HG03521 (cell line): Measurements from ENCODE around the gene IQSEC1.

ENCODE experiments used
- ATAC-seq: cut with Tn5 transposase; IDR thresholded peaks from one replicate; pipeline ENCODE4 v1.9.1; 2021; ENCODE audit warnings: mild to moderate bottlenecking, moderate library complexity; ENCODE audit not compliant: unreplicated experiment

Gene IQSEC1

DNA sequence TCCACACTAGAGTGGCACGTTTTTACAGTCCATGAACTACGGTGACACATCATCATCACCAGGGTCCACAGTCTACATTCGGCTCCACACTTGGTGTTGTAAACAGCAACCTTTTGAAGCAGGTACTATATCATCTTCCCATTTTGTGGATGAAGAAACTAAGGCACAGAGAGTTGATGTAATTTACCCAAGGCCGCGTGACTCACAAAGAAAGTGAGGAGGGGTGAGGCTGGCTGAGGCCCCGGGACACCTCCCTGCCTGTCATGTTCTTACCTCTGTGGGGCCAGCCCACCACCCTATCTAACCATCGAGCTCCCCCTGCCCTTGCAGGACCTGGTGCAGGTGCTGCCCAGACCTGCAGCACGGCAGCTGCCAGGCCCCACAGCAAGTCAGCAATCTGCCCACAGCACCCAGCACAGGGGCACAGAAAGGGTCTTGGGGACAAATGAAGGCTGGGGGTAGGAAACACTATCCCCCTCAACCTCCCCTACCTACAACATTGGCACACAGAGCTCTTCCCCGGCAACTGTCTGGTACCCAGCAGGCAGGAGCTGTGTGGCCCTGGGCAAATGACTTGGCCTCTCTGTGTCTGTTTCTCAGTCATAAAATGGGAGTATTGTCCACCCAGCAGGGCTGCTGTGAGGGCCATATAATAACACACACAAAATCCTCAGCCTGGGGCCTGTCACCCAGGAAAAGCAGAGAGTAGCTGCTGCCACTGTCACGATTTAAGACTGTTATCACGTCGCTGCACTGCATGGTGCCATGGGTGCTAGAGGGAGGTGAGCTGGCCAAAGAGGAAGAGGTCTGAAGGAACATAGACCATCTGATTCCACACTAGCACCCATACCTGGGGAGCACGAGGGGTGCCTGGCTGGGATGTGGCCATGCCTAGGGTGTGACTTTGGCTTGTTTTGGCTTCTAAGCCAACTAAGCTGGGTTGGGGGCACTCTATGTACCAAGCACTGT is 115.1 kb downstream of the IQSEC1 start:
- ATAC-seq = no peak

DNA sequence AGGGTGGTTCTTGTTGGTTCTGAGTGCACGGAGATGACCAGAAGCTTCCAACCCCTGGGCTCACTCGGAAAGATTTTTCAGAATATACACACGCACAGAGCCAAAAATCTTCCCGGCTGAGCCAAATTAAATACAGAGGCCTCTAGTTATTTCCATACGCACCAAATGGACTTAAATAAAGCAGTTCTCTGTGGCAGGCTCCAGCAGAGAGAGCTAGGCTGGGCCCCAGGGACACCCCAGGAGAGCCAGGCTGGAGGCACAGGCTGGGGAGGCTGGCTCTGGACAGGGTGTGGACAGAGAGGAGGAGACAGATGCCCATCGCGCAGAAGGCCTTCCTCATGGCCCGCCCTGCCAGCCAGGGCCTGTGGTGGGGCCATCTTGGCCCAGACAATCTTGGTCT is 115.9 kb downstream of the IQSEC1 start:
- no peak for ATAC-seq

DNA sequence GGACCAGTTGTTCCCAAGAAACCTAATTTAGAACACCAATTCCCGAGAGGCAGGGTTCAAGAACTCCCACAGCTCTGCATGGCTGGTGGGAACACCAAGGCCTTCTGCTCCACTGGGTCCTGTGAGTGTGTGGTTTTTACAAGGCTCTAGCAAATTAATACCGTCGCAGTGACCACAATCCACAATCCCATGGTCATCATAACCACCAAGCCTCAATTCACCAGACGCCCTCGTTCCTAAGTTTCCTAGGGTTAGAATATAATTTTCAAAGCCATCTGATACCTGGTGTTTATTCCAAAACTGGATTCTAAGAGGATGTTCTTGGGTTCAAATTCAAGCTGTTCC is 116.9 kb downstream of the IQSEC1 start:
- no peak for ATAC-seq

DNA sequence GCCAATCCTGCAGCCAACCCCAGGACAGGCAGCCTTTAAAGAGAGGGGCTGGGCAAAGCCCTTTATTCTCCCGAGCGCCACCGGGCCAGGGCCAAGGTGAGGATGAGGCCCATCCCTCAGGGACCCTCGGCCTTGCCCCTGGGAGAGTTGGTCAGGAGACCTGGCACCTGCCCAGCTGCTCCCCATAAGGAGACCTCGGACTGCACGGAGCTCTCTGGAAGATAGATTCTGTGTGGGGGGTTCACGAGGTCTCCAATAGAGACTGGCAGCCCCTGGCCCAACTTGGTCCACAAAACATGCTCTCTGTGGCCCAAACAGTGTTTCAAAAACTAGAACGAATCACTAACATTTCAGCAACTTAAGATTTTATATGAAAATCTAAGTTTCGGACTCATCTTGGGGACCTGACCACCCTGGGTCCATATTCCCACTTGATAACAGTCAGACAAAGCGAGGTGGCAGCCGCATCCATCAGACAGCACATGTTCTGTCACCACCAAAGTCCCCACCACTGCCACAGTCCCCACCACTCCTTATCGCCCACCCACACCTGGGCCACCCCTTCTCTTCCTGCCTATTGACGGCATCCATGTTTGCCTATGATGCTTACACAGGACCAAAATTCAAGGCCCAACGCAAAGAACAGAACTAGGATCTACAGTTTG is 117.4 kb downstream of the IQSEC1 start:
- no peak for ATAC-seq

DNA sequence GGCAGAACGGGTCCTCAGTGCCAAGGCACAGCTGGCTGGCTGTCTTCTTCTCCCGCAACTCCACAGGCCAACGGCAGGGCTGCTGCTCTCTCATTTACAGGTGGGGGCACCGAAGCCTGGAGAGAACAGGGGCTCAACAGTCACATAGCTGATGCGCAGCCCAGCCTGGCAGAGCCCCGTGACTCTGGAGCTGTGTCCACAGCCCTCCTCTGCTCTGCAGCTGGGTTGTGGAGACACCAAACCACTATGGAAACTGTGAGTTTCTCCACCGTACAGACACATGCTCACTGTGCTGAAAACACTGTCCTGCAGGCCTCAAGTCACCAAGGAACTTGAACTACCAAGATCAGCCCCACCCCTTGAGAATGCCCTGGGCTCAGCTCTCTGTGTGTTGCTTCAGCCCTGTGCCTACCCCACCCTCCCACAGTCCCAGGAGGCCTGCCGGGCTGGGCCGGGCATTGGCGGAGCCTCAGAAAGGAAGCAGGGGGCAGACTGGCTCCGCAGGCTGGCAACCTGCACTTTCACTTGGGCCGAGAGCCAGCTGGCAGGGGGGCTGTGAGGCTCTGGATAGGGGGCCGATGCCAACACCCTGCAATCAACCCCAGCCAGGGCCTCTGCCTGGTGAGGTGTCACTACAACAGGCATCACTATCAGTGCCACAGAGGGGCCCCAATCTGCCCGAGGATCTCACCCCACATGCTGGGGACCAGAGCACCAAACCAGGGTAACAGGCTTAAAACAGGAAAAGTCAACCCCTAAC is 118.2 kb downstream of the IQSEC1 start:
- ATAC-seq = no peak

DNA sequence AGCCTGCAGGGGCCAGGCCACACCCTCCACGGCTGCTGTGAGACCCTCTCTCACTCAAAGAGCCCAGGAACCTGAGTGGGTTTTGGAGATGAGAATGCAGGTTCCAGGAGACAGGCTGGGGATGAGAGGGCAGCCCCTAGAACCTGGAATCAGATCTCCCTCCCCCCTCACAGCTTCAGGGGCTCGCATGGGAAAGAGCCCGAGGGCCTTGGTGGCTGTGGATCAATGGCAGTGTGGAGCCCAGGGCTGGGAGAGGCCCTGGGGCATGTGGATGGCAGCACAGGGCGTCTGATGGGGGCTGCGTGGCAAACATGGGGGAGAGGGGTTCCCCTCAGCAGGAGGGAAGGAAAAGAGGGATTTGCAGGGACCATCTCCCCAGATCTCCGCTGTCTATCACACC is 119.0 kb downstream of the IQSEC1 start:
- no peak for ATAC-seq

DNA sequence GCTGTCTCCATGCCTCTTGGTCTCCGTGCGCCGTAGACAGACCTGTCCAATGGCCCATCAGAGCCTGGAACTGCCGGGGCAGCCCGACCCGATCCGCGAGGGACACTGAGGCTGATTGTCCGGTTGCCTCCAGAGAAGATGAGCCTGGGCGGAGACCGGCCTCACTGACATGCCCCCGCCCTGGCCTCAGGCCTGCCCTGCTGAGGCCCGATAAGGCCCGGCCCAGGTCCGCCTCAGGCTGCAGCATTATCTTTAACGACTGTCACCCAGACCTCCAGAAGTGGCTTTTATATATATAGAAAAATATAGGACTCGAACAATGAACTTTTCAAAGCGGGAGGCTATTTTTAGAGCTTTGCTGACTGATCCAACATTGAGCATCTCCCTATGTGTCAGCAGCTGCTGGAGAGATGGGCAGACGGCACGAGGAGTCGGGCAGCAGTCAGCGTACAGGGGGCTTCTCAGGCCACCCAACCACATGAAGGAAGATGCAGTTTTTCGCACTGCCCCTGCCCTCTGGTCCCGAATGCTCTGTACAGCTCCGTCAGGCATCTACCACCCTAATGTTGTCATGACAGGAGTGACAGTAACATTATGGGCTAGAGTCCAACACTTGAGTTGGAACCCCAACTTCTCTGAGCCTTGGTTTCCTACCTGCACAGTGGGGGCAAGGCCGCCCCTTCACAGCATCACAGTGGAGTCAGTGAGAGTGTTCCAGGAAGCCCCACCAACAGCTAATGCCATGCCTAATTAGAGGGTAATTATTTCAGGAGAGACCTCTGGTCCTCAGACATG is 119.8 kb downstream of the IQSEC1 start:
- no peak for ATAC-seq

DNA sequence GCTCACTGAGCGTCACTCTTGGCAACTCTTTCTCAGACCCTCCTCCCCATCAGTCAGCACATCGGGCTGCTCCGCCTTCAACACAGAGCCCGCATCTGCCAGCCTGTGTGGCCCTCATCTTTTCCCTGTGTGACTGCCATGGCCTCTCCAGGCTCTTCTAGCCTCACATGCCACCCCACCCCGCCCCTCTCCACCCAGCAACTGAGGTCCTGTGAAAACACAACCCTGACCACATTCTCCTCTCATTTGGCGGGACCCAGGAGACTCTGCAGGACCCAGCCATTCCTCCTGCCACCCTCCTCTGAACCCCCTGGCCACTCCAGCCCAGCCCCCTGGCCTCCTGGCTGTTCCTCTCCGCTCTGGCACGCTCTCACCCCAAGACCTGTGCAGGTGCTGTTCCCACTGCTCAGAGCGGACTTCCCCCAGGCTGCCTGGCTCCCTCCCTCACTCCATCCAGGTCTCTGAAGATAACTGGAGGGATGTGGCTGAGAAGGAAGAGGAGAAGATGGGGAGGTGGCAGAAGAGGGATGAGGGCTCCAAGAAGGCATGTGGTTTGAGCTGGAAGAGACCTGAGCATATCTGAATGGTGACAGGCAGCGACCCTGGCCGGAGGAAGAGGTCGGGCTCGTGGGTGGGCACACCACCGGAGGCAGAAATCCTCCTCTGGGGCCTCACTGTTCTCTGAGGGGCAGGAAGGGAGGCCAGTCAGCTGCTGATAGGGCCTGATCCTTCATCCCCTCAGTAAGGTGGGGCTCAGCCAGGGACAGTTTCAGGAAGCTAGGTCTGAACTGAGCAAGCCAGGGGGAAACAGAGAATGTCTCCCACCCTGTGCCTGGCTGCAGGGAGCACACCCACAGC is 120.7 kb downstream of the IQSEC1 start:
- no peak for ATAC-seq

DNA sequence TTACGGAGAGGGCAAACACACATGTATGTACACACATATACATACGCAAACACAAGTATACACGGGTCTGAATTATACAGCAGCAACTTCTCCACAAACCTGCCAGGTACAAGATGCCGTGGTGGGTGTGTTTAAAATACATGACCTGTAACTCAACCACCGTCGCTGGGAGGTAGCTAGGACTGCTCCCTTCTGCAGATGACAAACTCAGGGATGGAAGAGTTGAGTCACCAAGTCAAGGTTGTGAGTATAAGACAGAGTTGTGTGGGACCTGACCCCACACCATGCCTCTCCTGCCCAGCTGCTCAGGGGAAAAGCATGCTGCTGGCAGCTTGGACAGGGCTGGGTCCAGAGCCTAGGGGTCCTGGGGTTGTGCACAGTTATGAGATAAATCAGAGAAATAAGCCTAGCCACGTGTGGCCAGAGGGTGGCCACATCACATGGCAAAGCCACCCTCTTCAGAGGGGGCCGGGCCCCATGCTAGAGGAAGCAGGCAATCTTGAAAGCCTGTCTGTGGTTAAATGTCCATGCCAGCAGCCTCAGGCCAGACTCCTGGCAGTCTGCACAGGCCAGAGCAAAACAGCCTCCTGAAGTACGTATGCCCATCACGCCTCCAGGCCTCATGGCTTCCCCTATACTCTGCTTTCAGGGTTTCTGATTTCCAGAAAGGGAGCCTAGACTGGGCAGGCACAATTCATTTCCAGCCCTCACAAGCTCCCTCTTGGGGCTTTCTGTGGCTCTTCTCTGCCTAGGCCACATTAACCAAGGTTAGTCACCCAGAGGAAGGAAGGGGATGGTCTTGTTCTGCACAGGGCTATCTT is 124.1 kb downstream of the IQSEC1 start:
- ATAC-seq = no peak

DNA sequence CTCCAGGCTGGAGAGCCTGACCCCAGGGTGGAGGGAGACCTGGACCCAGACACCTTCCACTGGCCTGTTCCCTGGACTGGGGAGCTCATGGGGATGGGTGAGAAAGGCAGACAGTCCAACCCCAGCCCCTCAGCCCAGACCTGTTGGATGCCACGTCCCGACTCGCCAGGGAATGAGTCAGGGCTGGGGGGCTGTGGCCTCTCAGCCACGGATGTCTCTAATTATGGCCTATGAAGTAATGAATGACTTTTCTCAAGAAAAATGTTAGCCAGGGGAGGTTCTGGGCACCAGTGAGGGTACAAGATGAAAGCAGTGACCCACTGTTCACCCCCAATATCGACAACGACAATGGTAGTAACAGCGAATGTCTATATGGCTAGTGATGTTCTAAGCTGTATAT is 124.9 kb downstream of the IQSEC1 start:
- ATAC-seq = no peak

DNA sequence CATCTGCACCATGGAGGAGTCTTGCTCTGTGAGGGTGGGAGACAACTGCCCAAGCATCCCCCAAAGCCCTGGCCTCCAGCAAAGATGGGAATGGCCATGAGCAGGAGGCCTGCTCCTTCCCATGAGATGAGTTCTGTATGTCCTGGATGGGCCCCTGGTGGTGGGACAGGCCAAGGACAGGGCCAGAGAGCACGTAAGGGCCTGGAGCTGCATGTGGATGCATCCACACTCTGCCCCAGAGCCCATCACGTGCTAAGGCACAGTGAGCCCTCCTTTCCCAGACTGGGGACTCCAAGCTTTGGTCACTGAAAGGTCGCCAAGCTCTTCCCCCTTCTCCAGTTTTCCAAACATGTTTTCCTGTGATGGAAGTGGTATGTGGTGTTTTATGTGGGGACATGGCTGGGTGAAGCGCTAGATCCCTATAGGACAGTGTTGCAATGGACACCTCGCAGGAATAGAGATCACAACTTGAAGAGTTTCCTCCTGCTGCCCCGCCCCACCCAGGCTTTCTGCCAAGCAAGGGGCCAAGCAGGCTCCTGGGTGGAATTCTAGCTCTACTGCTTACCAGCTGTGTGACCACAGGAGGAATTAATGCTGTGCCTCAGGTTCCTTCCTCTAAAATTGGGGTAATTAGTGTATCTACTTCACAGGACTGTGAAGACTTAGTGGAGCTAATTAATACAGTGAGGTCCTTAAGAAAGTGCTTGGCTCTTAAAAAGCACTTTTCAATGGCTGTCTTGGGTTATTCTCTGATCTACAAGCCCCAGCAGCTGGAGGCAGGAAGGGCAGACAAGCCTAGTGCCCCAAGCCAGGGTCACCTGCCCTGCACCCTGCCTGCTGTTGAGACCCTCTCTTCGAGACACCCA is 125.5 kb downstream of the IQSEC1 start:
- no peak for ATAC-seq

DNA sequence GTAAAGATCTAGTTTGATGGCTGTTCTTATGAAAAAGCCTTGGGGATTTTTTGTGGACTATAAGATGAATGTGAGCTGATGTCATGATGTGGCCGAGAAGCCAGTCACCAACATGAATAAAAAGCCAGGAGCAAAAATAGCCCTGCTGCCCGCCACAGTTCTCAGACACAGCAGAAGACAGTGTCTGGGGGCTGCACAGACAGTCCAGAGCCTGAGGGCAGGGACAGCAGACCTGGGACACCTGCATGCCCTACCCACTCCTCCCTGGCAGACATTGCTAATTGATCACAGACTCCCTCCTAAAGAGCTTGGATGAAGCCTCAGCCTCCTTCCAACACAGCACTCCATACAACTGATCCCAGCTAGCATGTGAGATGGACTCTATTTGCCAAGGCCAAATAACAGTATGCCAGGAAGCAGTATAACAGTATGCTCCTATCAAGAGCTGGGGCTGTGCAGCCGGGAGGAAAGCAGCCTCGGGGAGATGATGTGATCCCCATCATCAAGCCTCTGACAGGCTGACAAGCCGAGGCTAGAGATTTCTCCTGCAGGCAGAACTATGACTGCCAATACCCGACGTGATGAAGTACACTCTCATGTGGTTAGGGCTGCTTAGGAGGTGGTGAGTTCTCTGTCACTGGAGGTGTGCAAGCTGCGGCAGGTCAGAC is 126.4 kb downstream of the IQSEC1 start:
- ATAC-seq = no peak

DNA sequence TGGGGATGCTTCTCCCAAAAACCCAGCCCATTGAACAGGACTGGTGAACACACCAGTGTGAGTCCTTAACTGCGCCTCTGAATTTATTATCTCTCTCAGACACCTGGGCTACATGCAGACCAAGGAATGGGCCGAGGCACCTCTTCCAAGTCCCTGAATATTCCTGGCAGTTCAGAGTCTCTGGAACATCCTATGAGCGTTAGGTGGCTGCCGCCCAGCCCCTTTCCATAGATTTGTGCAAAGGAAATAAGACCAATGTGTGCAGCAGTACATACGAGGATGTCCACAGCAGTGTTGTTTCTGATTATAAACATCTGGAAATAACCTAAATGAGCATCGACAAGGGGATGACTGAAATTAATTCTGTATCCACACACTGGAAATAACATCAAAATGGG is 127.0 kb downstream of the IQSEC1 start:
- ATAC-seq = no peak

DNA sequence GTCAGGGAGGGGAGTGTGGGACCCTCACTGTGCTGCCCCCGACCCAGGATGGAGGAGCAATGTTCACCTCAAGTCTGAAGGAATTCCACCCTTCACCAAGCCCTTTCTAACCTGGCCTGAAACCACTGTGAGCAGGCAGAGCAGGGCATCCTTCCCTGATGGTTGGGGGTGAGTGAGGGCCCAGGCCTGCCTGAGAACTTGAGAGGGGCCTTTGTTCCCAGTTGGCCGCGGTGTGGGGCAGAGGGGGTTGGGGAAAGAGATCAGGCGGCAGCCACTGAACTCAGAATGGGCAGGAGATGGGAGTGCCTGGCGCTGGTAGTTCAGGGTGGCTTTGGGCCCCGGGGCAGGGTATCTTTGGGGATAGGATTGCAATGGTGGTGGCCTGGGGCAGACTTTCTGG is 128.4 kb downstream of the IQSEC1 start:
- ATAC-seq = no peak

DNA sequence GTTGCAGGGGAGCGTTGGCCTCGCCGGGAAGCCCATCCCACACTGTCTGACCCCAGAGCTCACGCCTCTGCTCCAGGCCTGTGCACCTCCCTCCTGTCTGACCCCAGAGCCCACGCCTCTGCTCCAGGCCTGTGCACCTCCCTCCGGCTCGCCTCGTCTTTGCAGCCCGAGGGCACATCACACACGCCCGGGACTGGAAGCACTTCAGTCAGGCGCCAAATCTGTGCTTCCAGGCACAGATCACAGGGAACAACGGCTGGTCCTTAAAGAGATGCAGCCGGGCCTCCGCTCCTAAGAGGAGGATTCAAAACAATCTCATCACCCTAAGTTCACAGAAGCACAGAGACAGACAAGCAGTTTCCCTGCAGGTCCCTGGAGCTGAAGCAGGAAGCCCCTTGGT is 128.8 kb downstream of the IQSEC1 start:
- ATAC-seq = no peak

DNA sequence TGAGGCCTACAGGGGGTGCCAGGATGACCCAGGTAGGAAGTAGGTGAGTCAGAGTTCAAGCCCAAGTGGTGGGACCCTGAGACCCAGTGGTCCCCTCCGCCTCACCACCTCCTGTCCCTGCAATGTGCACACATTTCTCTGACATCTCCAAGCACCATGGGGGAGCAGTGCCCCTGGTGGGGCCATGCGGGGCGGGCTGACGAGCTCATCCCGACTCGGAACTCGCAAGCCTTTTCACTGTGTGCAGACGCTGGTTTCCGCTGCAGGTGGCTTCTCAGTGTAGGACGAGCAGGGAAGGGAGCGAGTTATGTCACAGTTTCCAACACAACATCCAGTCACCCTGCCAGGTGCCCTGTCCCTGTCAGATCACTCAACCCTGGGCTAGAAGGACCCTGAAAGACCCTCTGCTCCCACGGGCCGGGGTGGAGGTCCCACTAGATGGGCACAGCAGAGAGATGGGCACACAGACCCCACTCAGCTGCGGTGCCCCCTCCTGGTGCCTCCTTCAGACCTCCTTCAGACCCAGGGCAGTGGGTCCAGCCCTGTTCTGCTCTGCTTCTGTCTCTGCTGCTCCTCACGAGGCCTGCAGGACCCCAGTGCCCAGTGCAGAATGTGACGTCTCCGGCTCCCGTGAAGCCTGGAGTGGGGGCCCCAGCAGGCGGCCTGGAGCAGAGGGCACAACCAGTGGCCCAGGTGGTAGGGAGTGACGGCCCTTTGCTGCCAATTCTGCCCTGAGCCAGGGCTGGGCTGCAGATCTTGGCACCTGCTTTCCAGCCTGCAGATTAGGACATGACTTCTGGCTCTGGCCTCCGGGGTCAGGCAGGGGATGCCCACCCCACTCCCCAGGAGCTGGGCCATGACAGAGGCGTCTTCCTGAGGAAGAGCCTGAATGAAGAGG is 129.9 kb downstream of the IQSEC1 start:
- no peak for ATAC-seq
